Measurements from ENCODE around the gene PADI6.

DNA sequence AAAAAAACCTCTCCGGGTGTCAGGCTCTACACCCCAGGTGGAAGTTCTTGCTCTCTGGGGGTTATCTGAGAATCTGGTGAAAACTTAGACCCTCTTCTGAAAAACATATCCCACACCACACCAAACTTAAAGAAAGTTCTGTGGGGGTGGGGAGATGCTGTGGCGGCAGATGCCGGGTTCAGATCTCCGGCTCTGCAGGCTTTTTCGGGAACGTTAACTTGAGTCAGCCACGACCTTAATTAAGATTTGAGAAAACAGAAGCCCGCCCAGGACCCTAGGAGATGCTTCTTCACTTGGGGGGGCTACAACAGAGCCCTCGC is 65.2 kb downstream of the PADI6 start:
- TF ChIP-seq, protein P1, sequence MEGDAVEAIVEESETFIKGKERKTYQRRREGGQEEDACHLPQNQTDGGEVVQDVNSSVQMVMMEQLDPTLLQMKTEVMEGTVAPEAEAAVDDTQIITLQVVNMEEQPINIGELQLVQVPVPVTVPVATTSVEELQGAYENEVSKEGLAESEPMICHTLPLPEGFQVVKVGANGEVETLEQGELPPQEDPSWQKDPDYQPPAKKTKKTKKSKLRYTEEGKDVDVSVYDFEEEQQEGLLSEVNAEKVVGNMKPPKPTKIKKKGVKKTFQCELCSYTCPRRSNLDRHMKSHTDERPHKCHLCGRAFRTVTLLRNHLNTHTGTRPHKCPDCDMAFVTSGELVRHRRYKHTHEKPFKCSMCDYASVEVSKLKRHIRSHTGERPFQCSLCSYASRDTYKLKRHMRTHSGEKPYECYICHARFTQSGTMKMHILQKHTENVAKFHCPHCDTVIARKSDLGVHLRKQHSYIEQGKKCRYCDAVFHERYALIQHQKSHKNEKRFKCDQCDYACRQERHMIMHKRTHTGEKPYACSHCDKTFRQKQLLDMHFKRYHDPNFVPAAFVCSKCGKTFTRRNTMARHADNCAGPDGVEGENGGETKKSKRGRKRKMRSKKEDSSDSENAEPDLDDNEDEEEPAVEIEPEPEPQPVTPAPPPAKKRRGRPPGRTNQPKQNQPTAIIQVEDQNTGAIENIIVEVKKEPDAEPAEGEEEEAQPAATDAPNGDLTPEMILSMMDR (IDR thresholded peaks at IDR 0.05) = no peak
- TF ChIP-seq EZH2 (IDR thresholded peaks at IDR 0.05) = no peak
